ENCODE measurements around the gene LMAN1.

The LMAN1 gene, protein sequence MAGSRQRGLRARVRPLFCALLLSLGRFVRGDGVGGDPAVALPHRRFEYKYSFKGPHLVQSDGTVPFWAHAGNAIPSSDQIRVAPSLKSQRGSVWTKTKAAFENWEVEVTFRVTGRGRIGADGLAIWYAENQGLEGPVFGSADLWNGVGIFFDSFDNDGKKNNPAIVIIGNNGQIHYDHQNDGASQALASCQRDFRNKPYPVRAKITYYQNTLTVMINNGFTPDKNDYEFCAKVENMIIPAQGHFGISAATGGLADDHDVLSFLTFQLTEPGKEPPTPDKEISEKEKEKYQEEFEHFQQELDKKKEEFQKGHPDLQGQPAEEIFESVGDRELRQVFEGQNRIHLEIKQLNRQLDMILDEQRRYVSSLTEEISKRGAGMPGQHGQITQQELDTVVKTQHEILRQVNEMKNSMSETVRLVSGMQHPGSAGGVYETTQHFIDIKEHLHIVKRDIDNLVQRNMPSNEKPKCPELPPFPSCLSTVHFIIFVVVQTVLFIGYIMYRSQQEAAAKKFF

GRCh38 chr18:59358712-59359575 lies at the start of gene LMAN1:
TSS of gene LMAN1 (minus strand) at chr18:59359265. CDS start at chr18:59359244, 21 bp downstream.
- Mint-ChIP-seq H3K9me3 (no peaks in the 10 kb centered on the region), H3K4me1 (peaks cover 25% of the 10 kb centered on the region), H3K36me3 (no peaks in the 10 kb centered on the region), H3K4me3 (peak within 1 kb of the TSS; percentile 87), H3K27me3 (no peaks in the 10 kb centered on the region), H3K27ac (peak within 1 kb of the TSS; percentile 87)
- peak; percentile 97 for ATAC-seq

DNA sequence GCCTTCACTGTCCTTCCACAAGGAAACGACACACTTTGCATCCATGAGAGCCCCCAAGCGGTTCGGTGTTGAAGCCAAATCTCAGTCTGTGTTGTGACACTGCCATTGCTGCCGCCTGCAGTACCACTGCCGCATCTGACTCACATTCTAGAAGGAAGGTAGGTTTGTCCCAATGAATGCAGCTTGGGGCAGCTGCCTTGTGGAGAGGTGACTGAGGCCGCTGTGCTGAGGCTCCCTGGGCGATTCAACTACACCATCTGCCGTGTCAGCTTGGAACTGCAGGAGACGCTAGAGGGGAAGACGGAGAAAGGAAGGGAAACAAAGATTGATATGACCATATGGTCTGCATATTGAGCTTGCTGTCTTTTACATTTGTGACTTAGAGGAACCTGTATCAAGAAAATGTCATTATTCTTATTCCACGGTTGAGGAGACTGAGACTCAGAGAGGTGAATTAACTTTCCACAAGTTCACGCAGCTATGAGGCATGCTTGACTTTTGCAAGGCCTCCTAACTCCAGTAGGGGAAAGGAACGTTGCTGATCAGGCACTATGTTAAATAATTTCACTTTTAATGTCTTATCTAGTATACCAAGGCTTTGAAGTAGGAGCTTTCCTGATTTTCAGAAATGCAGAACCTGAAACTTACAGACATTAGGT lies 43.5 kb upstream of the LMAN1 start:
- Mint-ChIP-seq H3K27me3 (no peaks in the 10 kb centered on the region), H3K9me3 (no peaks in the 10 kb centered on the region), H3K4me1 (no peaks in the 10 kb centered on the region), H3K36me3 (no peaks in the 10 kb centered on the region), H3K27ac (no peak overlapping the region), H3K4me3 (no peak overlapping the region)
- ATAC-seq: peak; percentile 95

- Mint-ChIP-seq H3K9me3 (no peaks in the 10 kb centered on the region), H3K27me3 (peaks cover 12% of the 10 kb centered on the region), H3K27ac (no peak overlapping the region), H3K36me3 (no peaks in the 10 kb centered on the region), H3K4me1 (peaks cover 7% of the 10 kb centered on the region), H3K4me3 (no peak overlapping the region)
- no peak for ATAC-seq
Measured at GRCh38 chr18:59400407-59400806, 41.3 kb upstream of the LMAN1 start.

DNA sequence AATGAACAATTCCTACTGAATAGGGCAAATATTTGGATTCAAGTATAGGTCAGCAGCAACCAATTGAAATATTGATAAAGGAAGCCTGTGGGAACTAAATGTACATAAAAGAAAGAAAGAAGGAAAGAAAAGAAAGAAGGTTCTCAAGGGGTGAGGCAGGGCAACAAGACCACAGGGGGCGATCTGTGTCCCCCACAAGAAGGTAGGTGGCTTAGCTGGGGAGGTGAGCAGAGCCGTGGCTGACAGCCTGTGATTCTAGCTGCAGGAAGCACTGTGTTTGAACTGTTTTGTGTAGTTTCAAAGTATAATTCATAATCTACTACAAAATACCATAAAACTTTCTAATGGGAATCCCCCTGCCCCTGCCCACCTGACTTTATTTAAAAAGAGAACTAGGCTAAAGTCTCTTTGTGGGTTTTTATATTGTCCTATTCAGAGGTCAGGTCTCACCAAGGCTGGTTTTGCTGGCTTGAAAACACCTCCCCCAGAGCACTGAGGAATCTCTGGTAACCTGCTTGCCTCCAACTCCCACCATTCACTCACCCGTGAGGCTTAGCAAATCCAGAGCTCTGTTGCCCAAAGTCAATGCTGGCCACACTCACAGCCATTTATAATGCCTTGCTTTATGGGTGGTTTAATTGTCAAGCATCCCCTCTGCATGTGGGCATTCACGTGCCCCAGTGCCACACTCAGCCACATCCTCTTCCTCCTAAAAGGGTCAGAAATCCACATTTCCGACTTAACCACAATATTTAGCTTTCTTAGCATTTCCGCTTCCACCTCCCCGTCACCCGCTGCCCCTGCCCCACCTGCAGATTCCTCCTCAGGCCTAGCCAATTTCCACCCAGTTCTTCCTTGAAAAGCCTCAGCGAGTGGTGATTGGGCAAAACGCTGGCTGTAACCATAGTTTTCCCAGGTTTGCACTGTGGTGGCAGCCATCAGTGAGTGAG lies 36.4 kb upstream of the LMAN1 start:
- no peak overlapping the region for H3K4me3 Mint-ChIP-seq
- H3K27me3 Mint-ChIP-seq: peaks cover 30% of the 10 kb centered on the region
- H3K9me3 Mint-ChIP-seq: no peaks in the 10 kb centered on the region
- ATAC-seq: peak; percentile 20
- H3K4me1 Mint-ChIP-seq: peaks cover 7% of the 10 kb centered on the region
- H3K36me3 Mint-ChIP-seq: no peaks in the 10 kb centered on the region
- no peak overlapping the region for H3K27ac Mint-ChIP-seq

DNA sequence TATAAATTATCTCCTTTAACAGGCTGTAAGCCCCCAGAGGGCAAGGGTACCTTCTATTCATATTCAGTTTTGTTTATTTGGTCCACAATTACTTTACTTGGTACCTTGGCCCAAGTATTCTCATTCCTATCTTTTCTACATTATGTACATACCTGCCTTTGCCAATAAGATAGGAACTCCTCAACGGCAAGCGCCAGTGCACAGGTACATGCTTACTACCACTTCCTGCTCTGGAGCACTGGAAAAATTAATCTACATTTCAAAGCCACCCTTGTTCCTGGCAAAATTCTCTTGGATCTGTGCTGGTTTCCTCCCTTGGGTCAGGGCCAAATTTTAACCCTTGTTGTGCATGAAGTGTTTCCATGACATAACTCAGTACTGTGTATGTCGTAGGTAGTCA lies 34.3 kb upstream of the LMAN1 start:
- Mint-ChIP-seq H3K27ac (no peak overlapping the region), H3K27me3 (peaks cover 30% of the 10 kb centered on the region), H3K9me3 (no peaks in the 10 kb centered on the region), H3K4me3 (no peak overlapping the region), H3K36me3 (no peaks in the 10 kb centered on the region), H3K4me1 (peaks cover 7% of the 10 kb centered on the region)
- no peak for ATAC-seq

DNA sequence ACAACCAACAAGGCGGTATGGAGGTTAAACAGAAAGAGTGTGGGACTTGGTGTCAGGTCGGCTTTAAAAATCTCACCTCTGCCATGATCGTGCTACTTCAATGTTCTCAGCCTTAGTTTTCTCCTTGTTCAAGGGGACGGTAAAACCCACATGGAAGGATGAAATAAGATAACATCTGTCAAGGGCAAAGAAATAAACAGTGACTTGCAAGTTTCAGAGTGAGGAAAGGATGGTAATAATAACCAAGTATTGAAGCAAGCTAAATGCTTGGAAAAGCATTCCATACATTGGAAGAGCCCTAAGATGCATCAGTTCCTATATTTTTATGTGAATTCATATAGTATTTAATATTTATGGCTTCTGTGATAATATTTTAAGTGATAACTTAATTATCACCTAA lies 29.8 kb upstream of the LMAN1 start:
- no peaks in the 10 kb centered on the region for H3K4me1 Mint-ChIP-seq
- no peaks in the 10 kb centered on the region for H3K9me3 Mint-ChIP-seq
- peaks cover 2% of the 10 kb centered on the region for H3K27me3 Mint-ChIP-seq
- H3K36me3 Mint-ChIP-seq: no peaks in the 10 kb centered on the region
- H3K4me3 Mint-ChIP-seq: no peak overlapping the region
- no peak overlapping the region for H3K27ac Mint-ChIP-seq
- no peak for ATAC-seq

GRCh38 chr18:59387687-59388565 lies 28.9 kb upstream of the LMAN1 start:
- Mint-ChIP-seq H3K9me3 (no peaks in the 10 kb centered on the region), H3K27me3 (no peaks in the 10 kb centered on the region), H3K27ac (no peak overlapping the region), H3K4me1 (no peaks in the 10 kb centered on the region), H3K4me3 (no peak overlapping the region), H3K36me3 (no peaks in the 10 kb centered on the region)
- no peak for ATAC-seq

DNA sequence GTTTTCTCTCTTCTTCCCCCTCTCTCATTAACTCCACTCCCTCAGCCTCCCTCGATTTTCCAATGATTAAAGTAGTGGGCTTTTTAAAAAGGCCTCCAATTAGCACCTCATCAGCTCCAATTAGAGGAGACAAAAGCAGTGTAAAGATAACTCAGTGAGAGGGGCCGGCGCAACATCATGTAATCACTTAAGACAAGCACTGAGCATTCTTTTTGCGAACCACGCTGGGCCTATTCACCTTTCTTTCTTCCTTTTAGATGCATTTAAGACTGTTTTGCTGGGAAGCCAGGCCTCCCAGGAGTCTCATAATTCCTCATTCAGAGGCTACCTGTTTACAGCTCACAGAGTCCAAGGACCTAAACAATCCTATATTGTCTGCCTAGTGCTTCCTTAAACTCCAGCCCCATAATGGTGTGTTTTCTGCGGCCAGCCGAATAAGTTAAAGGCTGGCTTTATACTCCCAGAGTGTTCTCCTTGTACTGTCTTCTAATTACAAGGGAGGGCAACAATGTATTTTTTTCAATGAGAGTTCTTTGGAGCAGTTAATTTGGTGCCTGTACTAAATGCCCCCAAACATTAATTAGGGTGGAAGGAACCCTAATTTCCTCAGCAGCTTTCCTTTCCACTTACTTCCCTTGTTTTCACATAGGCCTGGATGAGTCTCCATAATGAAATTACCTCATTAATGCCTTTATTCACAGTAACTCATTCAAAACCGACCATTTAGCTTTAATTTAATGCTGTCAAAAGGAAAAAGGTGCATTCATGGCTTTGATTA lies 28.0 kb upstream of the LMAN1 start:
- no peak for ATAC-seq

GRCh38 chr18:59385191-59385590 lies 26.1 kb upstream of the LMAN1 start:
- no peak overlapping the region for H3K27ac Mint-ChIP-seq
- no peak for ATAC-seq
- no peak overlapping the region for H3K4me3 Mint-ChIP-seq
- peaks cover 4% of the 10 kb centered on the region for H3K27me3 Mint-ChIP-seq
- H3K36me3 Mint-ChIP-seq: no peaks in the 10 kb centered on the region
- H3K4me1 Mint-ChIP-seq: no peaks in the 10 kb centered on the region
- no peaks in the 10 kb centered on the region for H3K9me3 Mint-ChIP-seq

More for the DNA sequence above, 28.0 kb upstream of the LMAN1 start:
- Mint-ChIP-seq H3K27ac (no peak overlapping the region), H3K36me3 (no peaks in the 10 kb centered on the region), H3K4me1 (no peaks in the 10 kb centered on the region), H3K4me3 (no peak overlapping the region), H3K9me3 (no peaks in the 10 kb centered on the region), H3K27me3 (no peaks in the 10 kb centered on the region)

GRCh38 chr18:59383851-59384250 lies 24.8 kb upstream of the LMAN1 start:
- ATAC-seq: no peak
- Mint-ChIP-seq H3K4me1 (no peaks in the 10 kb centered on the region), H3K27me3 (peaks cover 17% of the 10 kb centered on the region), H3K36me3 (no peaks in the 10 kb centered on the region), H3K27ac (no peak overlapping the region), H3K4me3 (no peak overlapping the region), H3K9me3 (no peaks in the 10 kb centered on the region)

GRCh38 chr18:59382383-59382782 lies 23.3 kb upstream of the LMAN1 start:
- Mint-ChIP-seq H3K9me3 (no peaks in the 10 kb centered on the region), H3K36me3 (no peaks in the 10 kb centered on the region), H3K27me3 (peaks cover 24% of the 10 kb centered on the region), H3K27ac (no peak overlapping the region), H3K4me1 (peaks cover 8% of the 10 kb centered on the region), H3K4me3 (no peak overlapping the region)
- no peak for ATAC-seq

DNA sequence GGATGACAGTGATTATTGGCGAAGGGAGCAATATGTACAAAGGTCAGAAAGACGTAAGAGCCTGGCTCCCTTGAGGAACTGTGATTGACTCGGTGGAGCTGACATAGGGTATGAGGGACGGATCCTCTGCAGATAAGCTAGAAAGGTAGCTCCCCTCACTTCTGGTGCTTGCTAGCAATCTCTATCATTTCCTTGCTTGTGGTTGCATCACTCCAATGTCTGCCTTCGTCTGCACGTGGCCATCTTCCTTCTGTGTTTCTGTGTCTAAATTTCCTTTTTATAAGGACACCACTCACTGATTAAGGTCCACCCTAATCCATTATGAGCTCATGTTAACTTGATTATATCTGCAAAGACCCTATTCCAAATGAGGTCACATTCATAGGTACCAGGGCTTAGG lies 22.9 kb upstream of the LMAN1 start:
- no peak overlapping the region for H3K4me3 Mint-ChIP-seq
- H3K27ac Mint-ChIP-seq: no peak overlapping the region
- H3K4me1 Mint-ChIP-seq: peaks cover 13% of the 10 kb centered on the region
- H3K9me3 Mint-ChIP-seq: no peaks in the 10 kb centered on the region
- H3K36me3 Mint-ChIP-seq: no peaks in the 10 kb centered on the region
- ATAC-seq: no peak
- peaks cover 24% of the 10 kb centered on the region for H3K27me3 Mint-ChIP-seq

- no peaks in the 10 kb centered on the region for H3K9me3 Mint-ChIP-seq
- peaks cover 24% of the 10 kb centered on the region for H3K27me3 Mint-ChIP-seq
- H3K36me3 Mint-ChIP-seq: no peaks in the 10 kb centered on the region
- ATAC-seq: no peak
- H3K27ac Mint-ChIP-seq: no peak overlapping the region
- H3K4me1 Mint-ChIP-seq: peaks cover 14% of the 10 kb centered on the region
- no peak overlapping the region for H3K4me3 Mint-ChIP-seq
Measured at GRCh38 chr18:59380706-59381105, 21.6 kb upstream of the LMAN1 start.
